Suppressor macrophage treated with lipopolysaccharide for 1 hour (primary cell): ENCODE data around the gene LAGE3.
"Not testable (repeated sequence)": the region's sequence is repeated elsewhere in the genome, so short reads cannot be mapped to it uniquely, and the experiment has no call there.

Experiments used
- DNase-seq, 3 donors: peaks; one replicate each; pipeline ENCODE4 v3.0.0-alpha.2; 2020 to 2022

The LAGE3 gene

GRCh38 chrX:154501423-154501822, 22.3 kb upstream of the LAGE3 start:
- not testable (repeated sequence) for DNase-seq

GRCh38 chrX:154496591-154497137, 17.6 kb upstream of the LAGE3 start:
- not testable (repeated sequence) for DNase-seq

- no peak for DNase-seq
Observed at GRCh38 chrX:154495472-154495922, 16.4 kb upstream of the LAGE3 start.

GRCh38 chrX:154494715-154495114, 15.6 kb upstream of the LAGE3 start:
- no peak for DNase-seq

GRCh38 chrX:154490414-154491083, 11.5 kb upstream of the LAGE3 start, which contains the start of gene SLC10A3:
Gene SLC10A3, minus strand, starts transcription at chrX:154490629. Its CDS starts 1,689 bp downstream, at chrX:154488940.
- peak; percentile 92 to 96 (median 93) for DNase-seq

- DNase-seq: peak; percentile 45 to 55 (median 52)
Observed at GRCh38 chrX:154490021-154490413, 10.9 kb upstream of the LAGE3 start.

- DNase-seq: no peak
Observed at GRCh38 chrX:154489182-154489581, 10.1 kb upstream of the LAGE3 start.

- DNase-seq: no peak
Observed at GRCh38 chrX:154488336-154489075, 9.4 kb upstream of the LAGE3 start.

- DNase-seq: no peak
Observed at GRCh38 chrX:154487518-154488290, 8.6 kb upstream of the LAGE3 start.

GRCh38 chrX:154486396-154487207, 7.5 kb upstream of the LAGE3 start, which contains the start of gene UBL4A:
Gene UBL4A, minus strand, starts transcription at chrX:154486615. Its CDS starts 31 bp downstream, at chrX:154486584.
- peak; percentile 31 to 81 (median 61) for DNase-seq

GRCh38 chrX:154486052-154486395, 6.9 kb upstream of the LAGE3 start:
- peak in 2 of 3 donors; percentile 30 to 43 for DNase-seq

GRCh38 chrX:154485150-154486051, 6.3 kb upstream of the LAGE3 start:
- no peak for DNase-seq

- DNase-seq: peak; percentile 46 to 49 (median 49)
Observed at GRCh38 chrX:154484255-154485149, 5.4 kb upstream of the LAGE3 start.

- no peak for DNase-seq
Observed at GRCh38 chrX:154483325-154483724, 4.2 kb upstream of the LAGE3 start.

GRCh38 chrX:154482786-154483185, 3.7 kb upstream of the LAGE3 start:
- no peak for DNase-seq

- DNase-seq: no peak
Observed at GRCh38 chrX:154481911-154482601, 3.0 kb upstream of the LAGE3 start.

GRCh38 chrX:154481195-154481594, 2.1 kb upstream of the LAGE3 start:
- DNase-seq: no peak

- DNase-seq: no peak
Observed at GRCh38 chrX:154477891-154478477, 1.1 kb downstream of the LAGE3 start.

GRCh38 chrX:154476821-154477220, 2.3 kb downstream of the LAGE3 start:
- no peak for DNase-seq
